A673 (cell line): Measurements from ENCODE around the gene VEGFC. TPM values are rescaled to one million over a fixed set of nuclear protein-coding genes. Genes with fewer than 3 reads are reported as not detected.

Experiments
- BruUV-seq: library from RNA; stranded (reverse); fragments of 400-500 nt; replicated peaks from 2 replicates; lab custom pipeline; 2021; lab: Mats Ljungman, UMichigan
- CTCF ChIA-PET: fragments of 300-600 bp; sonication (Branson Sonifier 250); formaldehyde crosslinking; loops from one replicate; lab custom pipeline; 2022; ENCODE audit warnings: antibody characterized with exemption; lab: Charles Lee
- POLR2A ChIA-PET: fragments of 300-600 bp; sonication (Branson Sonifier 250); formaldehyde crosslinking; loops from one replicate; lab custom pipeline; 2022; ENCODE audit warnings: antibody characterized with exemption; ENCODE audit not compliant: low non-redundant PET; lab: Charles Lee
- DNase-seq: peaks from one replicate; pipeline ENCODE4 v3.0.0-alpha.2; 2015; ENCODE audit warnings: low spot score
- H3K27ac ChIP-seq: fragments of 200-600 bp; sonication (generic); 2 replicates; pipeline ENCODE4 v1.5.1; 2016; ENCODE audit warnings: mixed run types, low read depth, mild to moderate bottlenecking, mixed read lengths, antibody characterized with exemption, low read length; ENCODE audit not compliant: poor library complexity, severe bottlenecking
- H3K27me3 ChIP-seq: fragments of 200-600 bp; sonication (generic); replicated peaks from 2 replicates; pipeline ENCODE4 v1.6.1; 2017; ENCODE audit warnings: mixed run types, low read depth, mild to moderate bottlenecking, mixed read lengths, antibody characterized with exemption, low read length; ENCODE audit not compliant: insufficient read depth, poor library complexity
- H3K36me3 ChIP-seq: fragments of 200-600 bp; sonication (generic); 2 replicates; pipeline ENCODE4 v1.6.1; 2016; ENCODE audit warnings: mixed run types, mild to moderate bottlenecking, mixed read lengths, antibody characterized with exemption, low read length; ENCODE audit not compliant: insufficient read depth, poor library complexity, severe bottlenecking
- H3K4me1 ChIP-seq: fragments of 200-600 bp; sonication (generic); 2 replicates; pipeline ENCODE4 v1.6.1; 2017; ENCODE audit warnings: mixed run types, mild to moderate bottlenecking, mixed read lengths, antibody characterized with exemption, low read length; ENCODE audit not compliant: insufficient read depth, poor library complexity, severe bottlenecking
- H3K4me3 ChIP-seq: fragments of 200-600 bp; sonication (generic); 2 replicates; pipeline ENCODE4 v1.5.1; 2016; ENCODE audit warnings: low read depth, mixed run types, mild to moderate bottlenecking, mixed read lengths, low read length; ENCODE audit not compliant: poor library complexity, severe bottlenecking
- H3K9me3 ChIP-seq: fragments of 200-600 bp; sonication (generic); 2 replicates; pipeline ENCODE4 v1.6.1; 2016; ENCODE audit warnings: mixed run types, low read depth, mild to moderate bottlenecking, mixed read lengths, antibody characterized with exemption, low read length; ENCODE audit not compliant: poor library complexity, severe bottlenecking
- EZH2 ChIP-seq: fragments of 200-600 bp; sonication (generic); IDR thresholded peaks from 2 replicates; pipeline ENCODE4 v1.6.1; 2017; ENCODE audit warnings: borderline replicate concordance, low read depth, mild to moderate bottlenecking, mixed read lengths, antibody characterized with exemption, low read length; ENCODE audit not compliant: poor library complexity, severe bottlenecking
- intact Hi-C: fragments of 100-400 bp; cut with micrococcal nuclease; formaldehyde crosslinking; loops from one replicate; pipeline ENCODE4 v1.10.0; 2022; ENCODE audit not compliant: unreplicated experiment
- total RNA-seq: library from RNA; stranded (reverse); gene quantifications from 2 replicates; pipeline ENCODE4 v1.2.3, GENCODE V29; 2021
- TF ChIP-seq, protein P1 (sequence below): fragments of 300-800, 200-600 bp; sonication (generic); conservative IDR thresholded peaks from 2 replicates; pipeline ENCODE4 v1.5.1; 2017; ENCODE audit warnings: low read depth, mild to moderate bottlenecking, antibody characterized with exemption, low read length, moderate library complexity, mixed read lengths

VEGFC gene
- total RNA-seq, 1 experiment from 2014 or later = not detected

- H3K4me3 ChIP-seq = no peak overlapping the region
- no peaks in the 10 kb centered on the region for H3K36me3 ChIP-seq
- H3K9me3 ChIP-seq = no peaks in the 10 kb centered on the region
- BruUV-seq = no TSS peak
- intact Hi-C loops = no loop called here
- no peak for TF ChIP-seq EZH2
- TF ChIP-seq, protein P1, sequence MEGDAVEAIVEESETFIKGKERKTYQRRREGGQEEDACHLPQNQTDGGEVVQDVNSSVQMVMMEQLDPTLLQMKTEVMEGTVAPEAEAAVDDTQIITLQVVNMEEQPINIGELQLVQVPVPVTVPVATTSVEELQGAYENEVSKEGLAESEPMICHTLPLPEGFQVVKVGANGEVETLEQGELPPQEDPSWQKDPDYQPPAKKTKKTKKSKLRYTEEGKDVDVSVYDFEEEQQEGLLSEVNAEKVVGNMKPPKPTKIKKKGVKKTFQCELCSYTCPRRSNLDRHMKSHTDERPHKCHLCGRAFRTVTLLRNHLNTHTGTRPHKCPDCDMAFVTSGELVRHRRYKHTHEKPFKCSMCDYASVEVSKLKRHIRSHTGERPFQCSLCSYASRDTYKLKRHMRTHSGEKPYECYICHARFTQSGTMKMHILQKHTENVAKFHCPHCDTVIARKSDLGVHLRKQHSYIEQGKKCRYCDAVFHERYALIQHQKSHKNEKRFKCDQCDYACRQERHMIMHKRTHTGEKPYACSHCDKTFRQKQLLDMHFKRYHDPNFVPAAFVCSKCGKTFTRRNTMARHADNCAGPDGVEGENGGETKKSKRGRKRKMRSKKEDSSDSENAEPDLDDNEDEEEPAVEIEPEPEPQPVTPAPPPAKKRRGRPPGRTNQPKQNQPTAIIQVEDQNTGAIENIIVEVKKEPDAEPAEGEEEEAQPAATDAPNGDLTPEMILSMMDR = no peak
- peaks cover 21% of the 10 kb centered on the region for H3K27me3 ChIP-seq
- CTCF ChIA-PET = no interaction called here
- no peaks in the 10 kb centered on the region for H3K4me1 ChIP-seq
- no peak for DNase-seq
- POLR2A ChIA-PET = no interaction called here
- H3K27ac ChIP-seq = no peak overlapping the region
Measured at GRCh38 chr4:176761872-176762271, 30.9 kb downstream of the VEGFC start.

GRCh38 chr4:176760471-176760870 is 32.3 kb downstream of the VEGFC start:
- ChIA-PET POLR2A (no interaction called here), CTCF (no interaction called here)
- no peak overlapping the region for H3K4me3 ChIP-seq
- no TSS peak for BruUV-seq
- H3K36me3 ChIP-seq = no peaks in the 10 kb centered on the region
- intact Hi-C loops = no loop called here
- no peaks in the 10 kb centered on the region for H3K4me1 ChIP-seq
- H3K27ac ChIP-seq = no peak overlapping the region
- DNase-seq = no peak
- no peak for TF ChIP-seq EZH2
- TF ChIP-seq, protein P1 = no peak
- H3K27me3 ChIP-seq = peaks cover 26% of the 10 kb centered on the region
- H3K9me3 ChIP-seq = no peaks in the 10 kb centered on the region

DNA sequence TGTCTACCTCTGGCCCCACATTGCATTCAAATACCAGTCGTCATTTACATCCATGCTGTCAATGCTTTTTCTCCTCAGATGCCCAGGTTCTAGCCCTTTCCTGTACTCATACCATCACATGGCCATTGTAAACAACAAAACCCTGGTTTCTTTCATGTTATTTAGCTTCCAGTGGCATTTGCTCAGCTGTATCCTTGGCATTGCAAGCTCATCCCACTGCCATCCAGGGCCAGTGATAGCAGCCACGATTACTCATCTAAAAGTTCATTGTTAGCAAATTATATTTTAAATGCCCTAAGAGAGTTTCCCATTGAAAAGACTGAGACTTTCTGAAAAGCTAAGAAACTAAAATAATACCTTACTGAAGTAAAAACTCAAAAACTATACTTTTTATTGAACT is 34.0 kb downstream of the VEGFC start:
- no peaks in the 10 kb centered on the region for H3K9me3 ChIP-seq
- H3K4me1 ChIP-seq = no peaks in the 10 kb centered on the region
- H3K27me3 ChIP-seq = peaks cover 27% of the 10 kb centered on the region
- DNase-seq = no peak
- intact Hi-C loops = no loop called here
- no peaks in the 10 kb centered on the region for H3K36me3 ChIP-seq
- TF ChIP-seq, protein P1 = no peak
- no peak for TF ChIP-seq EZH2
- H3K4me3 ChIP-seq = no peak overlapping the region
- no peak overlapping the region for H3K27ac ChIP-seq
- ChIA-PET POLR2A (no interaction called here), CTCF (no interaction called here)
- BruUV-seq = no TSS peak
